HG03039 (cell line): Measurements from ENCODE around the gene RUSC2.
"Not testable (repeated sequence)": the region's sequence is repeated elsewhere in the genome, so short reads cannot be mapped to it uniquely, and the experiment has no call there.

Experiments used
- ATAC-seq: cut with Tn5 transposase; IDR thresholded peaks from one replicate; pipeline ENCODE4 v1.9.1; 2021; ENCODE audit warnings: mild to moderate bottlenecking, moderate library complexity; ENCODE audit not compliant: unreplicated experiment

Gene RUSC2

DNA sequence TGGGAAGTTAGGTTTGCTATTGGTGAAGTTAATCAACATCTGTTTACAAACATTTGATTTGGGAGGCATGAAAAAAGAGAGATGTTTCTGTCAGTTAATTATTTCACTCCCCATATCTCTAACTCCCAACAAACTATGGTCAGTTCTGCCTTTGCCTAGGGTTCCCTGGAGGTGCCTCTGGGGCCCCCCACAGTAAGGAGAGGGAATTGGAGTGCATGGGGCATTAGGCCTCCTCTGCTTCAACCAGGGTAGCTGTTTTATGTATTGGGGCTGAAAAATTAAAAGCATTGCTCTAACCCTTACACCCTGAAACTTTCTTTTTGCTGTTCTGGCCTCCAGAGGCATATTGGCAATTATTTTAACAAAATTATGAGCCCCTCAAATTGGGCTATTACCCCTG, 32.3 kb downstream of the RUSC2 start:
- no peak for ATAC-seq

DNA sequence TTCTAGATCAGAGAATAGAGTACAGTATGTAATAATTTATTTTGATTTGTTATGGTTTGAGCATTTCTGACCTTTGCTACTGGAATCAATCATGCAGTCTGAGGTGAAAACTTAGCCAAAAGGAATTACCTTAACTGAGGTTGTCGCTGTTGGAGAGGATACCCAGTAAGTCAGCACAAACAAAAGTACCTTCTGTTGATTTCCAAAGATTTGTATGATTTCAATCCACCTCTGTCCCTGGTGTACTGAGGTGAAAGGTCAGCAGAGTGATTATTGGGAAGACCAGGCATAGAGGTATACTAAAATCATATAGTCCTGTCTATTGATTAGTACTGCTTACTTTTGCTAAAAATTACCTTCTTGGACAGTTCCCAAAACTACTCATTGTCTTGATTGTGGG, 32.8 kb downstream of the RUSC2 start:
- ATAC-seq: no peak

DNA sequence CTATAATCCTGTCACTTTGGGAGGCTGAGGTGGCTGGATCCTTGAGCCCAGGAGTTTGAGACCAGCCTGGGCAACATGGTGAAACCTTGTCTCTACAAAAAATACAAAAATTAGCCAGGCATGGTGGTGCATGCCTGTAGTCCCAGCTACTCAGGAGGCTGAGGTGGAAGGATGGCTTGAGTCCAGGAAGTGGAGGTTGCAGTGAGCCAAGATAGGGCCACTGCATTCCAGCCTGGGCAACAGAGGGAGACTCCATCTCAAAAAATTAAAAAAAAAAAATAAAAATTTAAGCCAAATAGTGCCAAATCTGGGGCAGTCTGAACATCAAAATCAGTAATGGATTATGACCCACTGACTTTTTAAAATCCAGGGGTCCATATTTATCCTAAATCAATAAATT, 33.6 kb downstream of the RUSC2 start:
- not testable (repeated sequence) for ATAC-seq

DNA sequence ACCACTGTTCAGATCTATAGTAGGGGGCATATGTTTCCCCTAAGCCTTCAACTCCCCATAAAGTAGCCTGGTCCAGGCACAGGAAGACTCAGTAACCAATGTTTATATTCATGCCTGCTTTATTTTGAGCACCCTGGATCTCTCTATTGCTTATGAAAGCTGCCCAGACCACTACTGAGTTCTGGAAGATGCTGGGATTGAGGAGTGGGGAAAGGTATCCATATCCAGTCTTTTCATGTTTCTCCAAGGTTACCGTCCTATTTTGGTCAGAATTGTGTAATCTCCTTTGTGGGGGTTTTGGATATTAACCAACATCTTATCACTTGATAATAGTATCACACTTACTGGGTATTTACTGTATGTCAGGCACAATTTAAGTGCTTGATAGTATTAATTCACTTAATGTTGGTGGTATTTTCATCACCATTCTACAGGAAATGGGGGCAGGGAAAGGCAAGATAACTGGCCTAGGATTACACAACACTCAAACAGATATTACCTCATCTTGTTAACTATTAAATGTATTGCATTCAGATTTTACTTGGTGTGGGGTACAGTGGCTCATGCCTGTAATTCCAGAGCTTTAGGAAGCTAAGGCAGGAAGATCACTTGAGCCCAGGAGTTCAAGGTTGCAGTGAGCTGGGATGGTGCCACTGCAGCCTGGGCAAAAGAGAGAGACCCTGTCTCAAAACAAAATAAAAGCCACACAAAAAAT, 36.3 kb downstream of the RUSC2 start:
- ATAC-seq: no peak

DNA sequence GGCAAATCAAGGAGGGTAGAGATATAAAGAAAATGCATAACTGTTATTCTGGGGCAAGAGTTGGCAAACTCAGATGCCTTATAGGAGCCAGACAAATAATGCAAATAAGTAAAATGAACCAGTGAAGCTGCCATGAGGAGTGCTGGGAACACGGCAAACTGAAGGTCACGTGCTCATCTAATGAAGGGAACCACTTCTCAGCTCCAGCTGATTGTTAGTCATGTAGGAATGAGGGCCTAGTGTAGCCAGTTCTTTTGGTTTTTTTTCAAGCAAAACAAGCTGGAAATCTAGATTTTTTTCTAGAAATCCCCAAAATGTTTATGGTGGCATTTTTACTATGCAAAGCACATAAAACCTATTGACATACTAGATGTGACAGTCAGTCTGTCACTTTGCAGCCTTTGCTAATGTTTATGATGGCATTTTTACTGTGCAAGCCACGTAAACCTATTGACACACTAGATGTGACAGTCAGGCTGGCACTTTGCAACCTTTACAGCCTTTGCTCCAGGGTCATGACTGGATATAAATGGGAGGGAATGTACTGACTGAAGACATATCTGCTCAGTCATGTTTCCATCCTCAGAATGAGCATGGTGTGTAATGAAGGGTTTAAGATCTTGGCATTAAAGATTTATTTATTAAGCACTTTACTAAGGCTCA, 39.4 kb downstream of the RUSC2 start:
- ATAC-seq: no peak

DNA sequence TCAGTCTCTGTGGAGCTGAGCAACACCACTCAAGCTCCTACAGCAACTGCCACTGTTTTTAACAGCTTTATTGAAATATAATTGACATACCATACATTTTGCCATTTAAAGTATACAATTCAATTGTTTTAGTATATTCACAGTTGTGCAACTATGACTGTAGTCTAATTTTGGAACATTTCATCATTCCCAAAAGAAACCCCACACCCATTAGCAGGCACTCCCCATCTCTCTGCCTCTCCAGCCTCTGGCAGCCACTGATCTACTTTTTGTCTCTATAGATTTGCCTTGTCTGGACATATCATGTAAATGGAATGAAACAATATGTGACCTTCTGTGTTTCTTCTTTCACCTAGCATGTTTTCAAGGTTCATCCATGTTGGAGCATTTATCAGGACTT, 43.5 kb downstream of the RUSC2 start:
- ATAC-seq: no peak

DNA sequence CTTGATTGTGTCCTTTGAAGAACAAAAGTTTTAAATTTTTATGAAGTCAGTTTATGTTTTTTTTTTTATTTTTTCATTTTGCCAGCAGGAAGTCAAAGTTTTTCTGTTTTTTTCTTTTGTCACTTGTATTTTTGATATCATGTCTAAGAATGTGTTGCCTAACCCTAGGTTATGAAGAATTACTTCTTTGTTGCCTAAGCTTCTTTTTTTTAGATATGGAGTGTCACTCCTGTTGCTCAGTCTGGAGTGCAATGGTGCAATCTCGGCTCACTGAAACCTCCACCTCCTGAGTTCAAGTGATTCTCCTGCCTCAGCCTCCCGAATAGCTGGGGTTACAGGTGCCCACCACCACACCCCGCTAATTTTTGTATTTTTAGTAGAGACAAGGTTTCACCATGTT, 45.0 kb downstream of the RUSC2 start:
- ATAC-seq: not testable (repeated sequence)

DNA sequence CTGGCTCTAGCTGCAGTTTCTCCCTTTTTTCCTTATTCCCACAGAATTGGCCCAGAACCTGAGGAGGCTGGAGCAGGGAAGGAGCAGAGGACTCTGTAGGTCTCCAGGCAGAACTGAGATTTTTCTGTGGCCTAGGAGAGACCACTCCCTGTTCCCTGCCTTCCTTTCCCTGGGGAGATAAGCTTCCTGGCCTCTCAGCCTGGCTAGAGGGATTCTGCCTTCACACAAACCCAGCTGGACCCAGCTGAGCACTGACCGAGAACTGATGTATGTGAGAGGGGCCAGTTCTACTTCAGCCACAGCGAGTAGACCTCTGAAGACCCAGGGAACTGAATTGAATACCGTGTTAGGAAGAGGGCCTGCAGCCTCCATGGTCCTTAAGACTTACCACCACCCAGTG, 48.0 kb downstream of the RUSC2 start:
- ATAC-seq: no peak

DNA sequence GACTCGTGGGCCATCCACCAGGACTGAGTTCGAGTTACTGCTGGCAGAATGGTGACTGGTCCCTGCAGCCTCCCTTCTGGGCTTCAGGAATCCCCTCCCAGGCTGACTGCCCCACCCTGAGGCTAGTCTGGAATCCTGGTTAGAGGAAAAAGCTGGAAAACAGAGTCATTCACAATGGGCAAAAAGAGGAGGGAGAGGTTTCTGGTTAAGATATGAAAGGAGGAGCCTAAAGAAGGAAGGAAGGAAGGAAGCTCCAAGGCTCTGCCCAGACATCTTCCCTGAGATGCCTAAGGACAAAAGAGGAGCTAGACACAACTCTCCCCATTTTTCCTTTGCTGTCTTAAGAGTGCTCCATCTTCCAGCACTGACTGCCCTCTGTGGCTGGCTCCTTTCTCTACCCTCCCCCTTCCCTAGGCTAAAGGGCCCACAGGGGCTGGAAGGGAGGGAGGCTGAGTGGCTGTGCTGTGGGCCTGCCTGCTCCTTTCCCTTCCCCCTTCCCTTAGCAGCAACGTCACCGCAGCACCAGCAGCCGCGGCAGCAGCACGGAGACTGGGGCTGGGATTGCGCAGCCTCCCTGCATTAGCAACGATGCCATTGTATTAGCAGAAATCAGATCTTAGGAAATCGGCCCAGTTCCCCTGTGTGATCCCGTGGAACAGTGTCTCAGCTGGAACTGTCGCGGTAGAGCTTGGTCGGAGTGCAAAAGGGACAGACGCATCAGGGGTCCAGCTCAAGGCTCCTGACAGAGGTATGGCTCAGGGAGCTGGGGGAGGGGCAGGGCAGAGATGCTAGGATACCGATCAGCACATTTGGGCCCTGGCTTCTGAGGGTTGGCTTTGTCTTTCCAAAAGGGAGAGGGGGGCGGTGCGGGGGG, 48.7 kb downstream of the RUSC2 start:
- no peak for ATAC-seq
